HUES64 (cell line): Measurements from ENCODE around the gene WDFY1.
"Not testable (repeated sequence)": the region's sequence is repeated elsewhere in the genome, so short reads cannot be mapped to it uniquely, and the experiment has no call there.

Experiments used
- H3K27ac ChIP-seq: 2 replicates; pipeline ENCODE4 v1.7.0; 2013; ENCODE audit warnings: low read depth, low read length, inconsistent platforms
- H3K27me3 ChIP-seq: 2 replicates; pipeline ENCODE4 v1.6.1; 2013; ENCODE audit warnings: mild to moderate bottlenecking, low read length; ENCODE audit not compliant: insufficient read depth
- H3K36me3 ChIP-seq: 2 replicates; pipeline ENCODE4 v1.6.1; 2013; ENCODE audit warnings: mild to moderate bottlenecking, low read length; ENCODE audit not compliant: insufficient read depth
- H3K4me1 ChIP-seq: 2 replicates; pipeline ENCODE4 v1.6.1; 2013; ENCODE audit warnings: mild to moderate bottlenecking, low read length, moderate library complexity; ENCODE audit not compliant: insufficient read depth
- H3K4me3 ChIP-seq: 2 replicates; pipeline ENCODE4 v1.5.1; 2013; ENCODE audit warnings: mild to moderate bottlenecking, low read length, moderate library complexity
- H3K9ac ChIP-seq: 2 replicates; pipeline ENCODE4 v1.6.1; 2013; ENCODE audit warnings: mild to moderate bottlenecking, low read depth, low read length
- H3K9me3 ChIP-seq: 2 replicates; pipeline ENCODE4 v1.6.1; 2013; ENCODE audit warnings: low read depth, low read length; ENCODE audit not compliant: insufficient read depth
- whole genome bisulfite sequencing: fragments of 150-250, 120-280 bp; methylation state at CpG from one replicate; pipeline ENCODE4 v1.1.7; 2013; ENCODE audit warnings: missing lambda C conversion rate; 5-methylcytosine and 5-hydroxymethylcytosine counted together

WDFY1 gene

DNA sequence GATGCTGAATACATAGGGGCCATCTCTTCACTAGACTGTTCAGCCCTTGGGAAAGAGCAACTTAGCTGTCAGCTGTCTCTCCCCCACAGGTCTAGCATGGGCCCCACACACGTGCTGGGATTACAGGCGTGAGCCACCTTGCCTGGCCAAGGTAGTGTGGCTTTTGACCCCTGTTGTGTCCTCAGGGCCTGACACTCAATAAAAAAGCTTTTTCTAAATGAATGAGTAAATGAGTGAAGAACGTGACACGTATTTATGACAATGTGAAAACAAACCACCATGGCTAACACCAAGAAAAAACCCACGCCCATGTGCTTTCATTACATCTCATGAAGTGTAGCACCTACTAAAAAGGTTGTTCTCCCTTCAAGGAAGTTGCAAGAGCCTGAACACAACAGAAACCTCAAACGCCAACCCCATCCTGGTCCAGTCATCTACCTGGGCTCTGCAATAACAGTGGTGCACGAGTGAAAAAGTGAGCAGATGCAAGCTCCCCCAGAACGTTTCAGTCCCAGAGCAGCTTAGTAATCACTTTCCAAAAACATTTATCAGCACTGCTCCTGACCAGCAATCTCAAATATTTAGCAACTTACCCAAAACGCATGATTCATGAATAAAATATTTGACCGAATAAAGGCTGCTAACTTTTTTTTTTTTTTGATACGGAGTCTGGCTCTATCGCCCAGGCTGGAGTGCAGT lies 3.4 kb downstream of the WDFY1 start:
- Histone ChIP-seq H3K9me3 (no peaks in the 10 kb centered on the region), H3K27me3 (no peaks in the 10 kb centered on the region), H3K4me3 (no peak overlapping the region), H3K36me3 (no peaks in the 10 kb centered on the region), H3K4me1 (peaks cover 35% of the 10 kb centered on the region), H3K27ac (no peak overlapping the region), H3K9ac (no peak overlapping the region)
- 83% methylated on average over 12 of the region's 12 CpGs for WGBS

DNA sequence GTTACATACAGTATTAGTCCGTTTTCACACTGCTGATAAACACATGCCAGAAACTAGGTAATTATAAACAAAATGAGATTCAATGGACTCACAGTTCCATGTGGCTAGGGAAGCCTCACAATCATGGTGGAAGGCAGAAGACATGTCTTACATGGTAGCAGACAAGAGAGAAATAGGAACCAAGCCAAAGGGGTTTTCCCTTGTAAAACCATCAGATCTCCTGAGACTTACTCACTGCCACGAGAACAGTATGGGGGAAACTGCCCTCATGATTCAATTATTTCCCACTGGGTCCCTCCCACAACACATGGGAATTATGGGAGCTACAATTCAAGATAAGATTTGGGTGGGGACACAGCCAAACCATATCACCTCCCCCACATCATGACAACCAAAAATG lies 5.7 kb downstream of the WDFY1 start:
- H3K27ac ChIP-seq, H3K9me3 ChIP-seq, H3K4me3 ChIP-seq, H3K9ac ChIP-seq, H3K27me3 ChIP-seq, H3K36me3 ChIP-seq: not testable (repeated sequence)
- H3K4me1 ChIP-seq: peaks cover 52% of the 10 kb centered on the region
- WGBS: 83% methylated on average over 2 of the region's 2 CpGs

DNA sequence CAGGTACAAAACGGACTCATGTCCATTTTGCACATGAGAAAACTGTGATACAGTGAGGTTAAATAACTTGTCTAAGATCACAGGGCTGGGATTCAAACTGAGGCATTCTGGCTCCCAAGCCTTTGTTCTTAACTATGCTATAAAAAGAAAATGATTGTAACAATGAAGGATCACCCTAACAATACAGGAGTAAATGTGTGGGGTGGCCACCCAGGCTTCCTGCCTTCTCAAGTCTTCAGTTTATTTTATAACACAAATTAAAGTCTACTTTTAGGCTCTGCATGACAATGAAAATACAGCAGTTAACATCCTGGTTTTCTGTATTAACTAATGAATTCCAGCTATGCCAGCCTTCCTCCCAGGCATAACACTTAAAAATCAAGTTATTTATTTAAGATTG lies 7.6 kb downstream of the WDFY1 start:
- Histone ChIP-seq H3K27ac (peak overlapping the region; percentile 76), H3K4me1 (peaks cover 45% of the 10 kb centered on the region), H3K27me3 (no peaks in the 10 kb centered on the region), H3K36me3 (no peaks in the 10 kb centered on the region), H3K9me3 (no peaks in the 10 kb centered on the region), H3K9ac (peak overlapping the region; percentile 32; the same call in 1 of the 2 replicates), H3K4me3 (peak overlapping the region; percentile 33)
- 0% methylated on average over 1 of the region's 1 CpG for WGBS

DNA sequence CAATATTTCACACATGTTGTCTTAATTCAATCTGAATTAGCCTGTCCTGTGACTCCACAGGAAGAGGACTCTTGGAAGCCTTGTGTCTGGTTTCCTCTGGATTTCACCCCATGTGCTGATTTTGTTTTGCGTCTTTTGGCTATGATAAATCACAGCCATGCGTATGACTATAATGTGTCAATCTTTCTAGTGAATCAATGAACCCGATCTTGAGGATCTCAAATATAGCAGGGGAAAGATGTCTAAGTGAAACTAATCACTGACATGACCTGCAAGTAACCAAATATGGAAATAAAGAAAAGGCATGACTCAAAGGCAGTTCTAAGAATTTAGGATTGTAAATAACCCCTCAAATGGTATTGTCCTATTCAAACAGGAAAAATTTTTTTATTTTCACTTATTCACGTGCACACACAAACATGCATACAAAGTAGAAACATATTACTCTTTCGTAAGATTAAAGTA lies 8.2 kb downstream of the WDFY1 start:
- 93% methylated on average over 3 of the region's 5 CpGs for WGBS
- no peak overlapping the region for H3K4me3 ChIP-seq
- H3K9me3 ChIP-seq: no peaks in the 10 kb centered on the region
- no peak overlapping the region for H3K9ac ChIP-seq
- no peaks in the 10 kb centered on the region for H3K36me3 ChIP-seq
- no peaks in the 10 kb centered on the region for H3K27me3 ChIP-seq
- peak overlapping the region; percentile 76 for H3K27ac ChIP-seq
- peaks cover 45% of the 10 kb centered on the region for H3K4me1 ChIP-seq

DNA sequence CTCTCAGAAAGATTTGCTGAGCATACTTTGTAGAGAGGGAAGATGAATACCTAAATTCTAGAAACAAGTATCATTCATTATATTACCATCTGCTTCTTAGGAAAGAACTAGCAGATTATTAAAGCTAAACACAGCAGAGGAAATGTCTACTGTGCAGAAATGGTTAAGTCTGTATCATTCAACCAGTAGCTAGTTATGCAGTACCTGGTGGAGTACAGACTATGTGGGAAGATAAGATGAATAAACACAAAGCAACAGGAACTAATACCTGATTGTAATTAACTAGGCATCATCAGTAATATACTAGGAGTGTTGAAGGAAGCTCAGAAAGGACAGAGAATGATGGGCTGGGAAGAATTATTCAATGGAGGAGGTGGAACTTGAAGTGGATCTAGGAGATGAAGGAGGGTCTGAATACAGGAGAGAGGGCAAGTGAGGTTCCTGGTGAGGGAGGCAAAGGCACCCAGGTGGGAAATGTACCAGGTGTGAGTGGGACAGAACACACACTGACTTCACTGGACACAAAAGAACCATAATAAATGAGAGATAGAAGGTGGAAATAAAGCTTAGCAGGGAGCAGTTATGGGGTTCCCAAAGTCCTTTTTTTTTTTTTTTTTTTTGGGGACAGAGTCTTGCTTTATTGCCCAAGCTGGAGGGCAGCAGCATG lies 9.5 kb downstream of the WDFY1 start:
- H3K27me3 ChIP-seq: no peaks in the 10 kb centered on the region
- H3K4me1 ChIP-seq: peaks cover 53% of the 10 kb centered on the region
- H3K9me3 ChIP-seq: no peaks in the 10 kb centered on the region
- no peak overlapping the region for H3K4me3 ChIP-seq
- no peak overlapping the region for H3K27ac ChIP-seq
- no peak overlapping the region for H3K9ac ChIP-seq
- H3K36me3 ChIP-seq: no peaks in the 10 kb centered on the region

DNA sequence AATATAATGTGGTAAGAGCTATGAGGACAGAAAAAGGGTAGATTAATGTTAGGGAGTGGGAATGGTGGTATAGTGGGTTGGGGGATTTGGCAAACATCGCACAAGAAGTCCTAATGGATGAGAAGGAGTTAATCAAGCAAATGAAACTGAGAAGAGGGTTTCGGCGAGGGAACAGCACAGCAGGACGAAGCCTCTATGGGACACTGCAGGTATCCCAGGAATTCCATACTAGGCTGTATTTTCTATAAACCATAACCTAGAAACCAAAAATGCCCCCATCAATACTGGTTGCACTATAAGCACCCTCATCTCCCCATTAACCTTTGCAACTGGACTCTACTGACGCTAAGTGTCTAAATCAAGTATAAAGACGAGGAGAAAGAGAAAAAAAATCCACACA lies 10.3 kb downstream of the WDFY1 start:
- H3K4me3 ChIP-seq: no peak overlapping the region
- H3K9me3 ChIP-seq: no peaks in the 10 kb centered on the region
- WGBS: 57% methylated on average over 6 of the region's 6 CpGs
- H3K27ac ChIP-seq: no peak overlapping the region
- no peaks in the 10 kb centered on the region for H3K27me3 ChIP-seq
- no peaks in the 10 kb centered on the region for H3K36me3 ChIP-seq
- peaks cover 59% of the 10 kb centered on the region for H3K4me1 ChIP-seq
- H3K9ac ChIP-seq: no peak overlapping the region

DNA sequence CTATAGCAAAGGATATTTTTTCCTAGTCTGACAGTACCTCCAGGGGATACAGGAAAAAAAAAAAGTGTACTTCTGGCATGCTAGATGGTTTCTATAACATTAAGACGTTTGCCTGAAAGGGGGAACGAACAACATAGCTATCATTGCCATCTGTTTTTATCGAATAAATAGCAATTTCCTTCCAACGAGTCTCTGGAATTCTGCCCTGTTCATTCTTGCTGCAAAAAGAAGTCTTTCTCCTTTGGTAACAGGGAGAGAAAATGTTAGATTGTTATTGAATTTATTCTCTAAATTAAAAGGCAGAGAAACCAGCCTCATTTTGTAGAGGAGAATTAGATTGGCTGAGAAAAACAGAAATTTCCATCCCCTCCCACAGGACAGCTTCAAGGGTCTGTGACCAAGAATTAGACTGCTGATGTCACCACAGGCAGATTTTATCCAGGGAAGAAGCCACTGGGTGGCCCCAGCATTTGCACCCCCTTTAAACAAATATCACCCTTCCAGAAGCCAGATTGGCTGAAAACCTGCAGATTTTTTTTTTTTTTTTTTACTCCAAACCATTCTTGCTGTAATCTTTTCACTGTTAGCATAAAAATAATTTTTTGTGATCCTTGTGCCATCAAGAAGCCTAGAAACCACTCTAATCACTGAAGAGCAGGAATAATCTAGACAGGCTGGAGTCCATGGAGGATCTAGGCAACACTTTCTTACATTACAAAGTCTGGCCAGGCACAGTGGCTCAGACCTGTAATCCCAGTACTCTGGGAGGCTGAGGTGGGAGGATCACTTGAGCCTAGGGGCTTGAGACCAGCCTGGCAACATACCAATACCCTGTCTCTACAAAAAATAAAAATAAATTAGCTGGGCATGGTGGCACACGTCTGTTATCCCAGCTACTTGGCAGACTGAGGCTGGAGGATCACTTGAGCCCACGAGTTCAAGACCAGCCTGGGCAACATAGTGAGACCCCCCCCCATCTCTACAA lies 12.0 kb downstream of the WDFY1 start:
- H3K4me1 ChIP-seq: peaks cover 55% of the 10 kb centered on the region
- no peak overlapping the region for H3K9ac ChIP-seq
- H3K4me3 ChIP-seq: no peak overlapping the region
- 89% methylated on average over 6 of the region's 6 CpGs for WGBS
- no peaks in the 10 kb centered on the region for H3K9me3 ChIP-seq
- H3K27me3 ChIP-seq: no peaks in the 10 kb centered on the region
- no peak overlapping the region for H3K27ac ChIP-seq
- no peaks in the 10 kb centered on the region; the same call in 1 of the 2 replicates for H3K36me3 ChIP-seq

DNA sequence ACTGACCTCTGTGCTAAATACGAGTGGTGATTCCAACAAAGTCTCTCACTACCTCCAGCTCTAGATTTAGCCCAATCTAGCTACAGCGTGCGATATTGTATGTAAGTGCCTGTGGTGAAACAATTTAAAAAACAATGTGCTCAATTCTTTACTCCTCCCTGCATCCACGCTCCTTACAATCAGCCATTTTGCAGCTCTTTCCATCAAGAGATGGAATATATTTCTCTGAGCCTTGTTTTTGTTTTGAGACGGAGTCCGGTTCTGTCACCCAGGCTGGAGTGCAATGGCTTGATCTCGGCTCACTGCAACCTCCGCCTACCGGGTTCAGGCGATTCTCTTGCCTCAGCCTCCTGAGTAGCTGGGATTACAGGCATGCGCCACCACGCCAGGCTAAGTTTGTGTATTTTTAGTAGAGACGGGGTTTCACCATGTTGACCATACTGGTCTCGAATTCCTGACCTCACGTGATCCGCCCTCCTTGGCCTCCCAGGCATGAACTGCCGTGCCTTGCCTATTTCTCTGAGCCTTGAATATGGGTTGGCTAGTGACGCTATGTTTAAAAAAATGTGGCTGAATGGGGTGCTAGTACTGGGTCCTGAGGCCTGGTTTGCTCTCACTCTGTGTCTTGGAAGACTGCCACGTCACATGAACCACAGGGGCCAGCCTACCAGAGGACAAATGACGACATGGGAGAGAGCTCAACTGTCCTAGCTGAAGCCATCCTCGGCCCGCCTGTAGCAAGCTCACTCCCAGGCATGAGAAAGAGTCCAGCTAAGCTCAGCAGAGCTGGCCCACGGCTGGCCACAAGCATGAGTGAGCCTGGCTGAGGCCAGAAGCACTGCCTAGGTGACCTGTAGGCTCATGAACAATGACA lies 14.8 kb downstream of the WDFY1 start:
- no peak overlapping the region for H3K27ac ChIP-seq
- H3K4me3 ChIP-seq: no peak overlapping the region
- peaks cover 5% of the 10 kb centered on the region; the same call in 1 of the 2 replicates for H3K9me3 ChIP-seq
- no peak overlapping the region for H3K9ac ChIP-seq
- H3K27me3 ChIP-seq: no peaks in the 10 kb centered on the region
- peaks cover 28% of the 10 kb centered on the region for H3K4me1 ChIP-seq
- 87% methylated on average over 20 of the region's 23 CpGs for WGBS
- H3K36me3 ChIP-seq: peaks cover 13% of the 10 kb centered on the region; the same call in 1 of the 2 replicates

DNA sequence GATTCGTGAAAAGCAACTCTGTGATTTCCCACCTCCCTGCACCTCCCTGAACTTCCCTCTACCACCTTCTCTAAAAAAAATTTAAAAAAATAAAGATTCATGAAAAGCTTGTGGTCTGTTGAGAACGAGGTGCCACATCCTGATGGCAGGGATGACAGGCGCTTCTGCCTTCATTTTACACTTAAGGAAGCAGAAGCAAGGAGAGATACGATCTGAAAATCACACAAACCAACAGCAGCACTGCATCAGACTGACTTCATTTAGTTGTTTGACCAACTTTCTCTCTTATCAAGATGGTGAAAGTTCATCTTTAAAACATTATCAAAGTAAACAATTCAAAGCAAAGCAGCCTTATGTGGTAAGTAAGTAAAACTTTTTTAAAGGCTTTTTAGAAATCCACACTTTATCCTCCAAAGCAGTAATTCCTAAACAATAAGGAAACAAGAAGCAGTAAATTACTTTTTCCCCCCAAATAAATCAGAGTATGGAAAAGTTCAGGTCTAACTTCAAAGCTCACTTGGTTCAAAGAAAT lies 15.5 kb downstream of the WDFY1 start:
- H3K36me3 ChIP-seq: peaks cover 13% of the 10 kb centered on the region; the same call in 1 of the 2 replicates
- peaks cover 5% of the 10 kb centered on the region; the same call in 1 of the 2 replicates for H3K9me3 ChIP-seq
- 94% methylated on average over 4 of the region's 4 CpGs for WGBS
- H3K9ac ChIP-seq: no peak overlapping the region
- H3K4me3 ChIP-seq: no peak overlapping the region
- no peak overlapping the region for H3K27ac ChIP-seq
- no peaks in the 10 kb centered on the region for H3K27me3 ChIP-seq
- H3K4me1 ChIP-seq: peaks cover 21% of the 10 kb centered on the region
